Stimulated activated CD8-positive, alpha-beta memory T cell treated with anti-CD3 and anti-CD28 coated beads, Interleukin-4, amount 100 ng/mL, for 48 hours (primary cell): ENCODE data around the gene PLS1.
A peak's percentile ranks its signal among the peaks of the same experiment; 100 is the strongest.
"Not testable (repeated sequence)": the region's sequence is repeated elsewhere in the genome, so short reads cannot be mapped to it uniquely, and the experiment has no call there.

Source experiments
- DNase-seq: peaks from one replicate; pipeline ENCODE4 v3.0.0-alpha.2; 2020

PLS1 gene

GRCh38 chr3:142706321-142707127 lies 110.3 kb downstream of the PLS1 start:
- no peak for DNase-seq

- DNase-seq: no peak
These were observed 113.0 kb downstream of the PLS1 start for GRCh38 chr3:142709207-142709606.

GRCh38 chr3:142714882-142715281 lies 118.7 kb downstream of the PLS1 start:
- DNase-seq: not testable (repeated sequence)

- no peak for DNase-seq
These were observed 119.9 kb downstream of the PLS1 start for GRCh38 chr3:142716102-142716501.

- DNase-seq: peak; percentile 77
These were observed 127.4 kb downstream of the PLS1 start for GRCh38 chr3:142723665-142723967.

GRCh38 chr3:142723968-142724681 lies 127.9 kb downstream of the PLS1 start, which contains the start of gene TRPC1:
Gene TRPC1 (plus strand): TSS chr3:142724034. CDS start chr3:142724560, 526 bp downstream.
- peak; percentile 56 for DNase-seq

- DNase-seq: no peak
These were observed 128.6 kb downstream of the PLS1 start for GRCh38 chr3:142724682-142725356.

GRCh38 chr3:142725357-142725739 lies 129.2 kb downstream of the PLS1 start:
- DNase-seq: no peak

- DNase-seq: no peak
These were observed 129.8 kb downstream of the PLS1 start for GRCh38 chr3:142726017-142726416.

- no peak for DNase-seq
These were observed 135.9 kb downstream of the PLS1 start for GRCh38 chr3:142732066-142732465.

GRCh38 chr3:142734834-142735233 lies 138.6 kb downstream of the PLS1 start:
- no peak for DNase-seq

- DNase-seq: no peak
These were observed 139.3 kb downstream of the PLS1 start for GRCh38 chr3:142735462-142735861.

GRCh38 chr3:142738396-142738795 lies 142.2 kb downstream of the PLS1 start:
- DNase-seq: no peak

- DNase-seq: no peak
These were observed 150.5 kb downstream of the PLS1 start for GRCh38 chr3:142746646-142747045.

GRCh38 chr3:142750531-142750930 lies 154.3 kb downstream of the PLS1 start:
- not testable (repeated sequence) for DNase-seq

- DNase-seq: not testable (repeated sequence)
These were observed 156.4 kb downstream of the PLS1 start for GRCh38 chr3:142752605-142753004.

- DNase-seq: no peak
These were observed 158.3 kb downstream of the PLS1 start for GRCh38 chr3:142754494-142754893.
